Activated CD4-positive, alpha-beta T cell treated with anti-CD3 and anti-CD28 coated beads, Interleukin-2, amount 50 U/mL, for 1 hour (primary cell): ENCODE data around the gene LIN9.
"Not testable (repeated sequence)": the region's sequence is repeated elsewhere in the genome, so short reads cannot be mapped to it uniquely, and the experiment has no call there.

Source experiments
- DNase-seq: peaks from one replicate; pipeline ENCODE4 v3.0.0-alpha.2; 2020

Gene LIN9

DNA sequence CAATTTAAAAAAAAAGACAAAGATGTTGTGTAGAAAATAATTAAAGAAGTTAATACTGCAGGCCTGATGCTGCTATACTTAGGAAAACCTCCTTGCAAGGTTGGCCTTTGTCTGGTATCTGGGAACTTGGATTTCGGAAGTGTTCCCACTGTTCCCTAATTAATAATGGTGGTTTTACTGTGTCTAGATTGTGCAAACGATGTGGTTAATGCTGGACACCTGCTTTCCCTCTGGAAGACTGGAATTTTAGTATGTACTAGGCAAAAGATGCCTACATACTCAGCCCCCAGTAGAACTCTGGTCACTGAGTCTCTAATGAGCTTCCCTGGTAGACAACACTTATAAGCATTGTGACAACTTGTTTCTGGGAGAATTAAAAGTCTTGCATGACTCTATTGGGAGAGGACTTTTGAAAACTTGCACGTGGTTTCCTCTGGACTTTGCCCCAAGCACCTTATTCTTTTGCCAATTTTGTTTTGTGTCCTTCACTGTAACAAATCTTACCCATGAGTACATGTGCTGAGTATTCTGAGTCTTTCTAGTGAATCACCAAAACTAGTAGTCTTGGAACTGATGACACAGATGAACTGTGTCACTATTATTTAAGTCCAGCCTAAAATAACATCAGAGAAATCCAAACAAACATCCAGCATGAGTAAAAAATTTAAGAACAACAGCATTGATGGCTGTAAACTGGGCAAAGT lies 40.4 kb downstream of the LIN9 start:
- no peak for DNase-seq

- no peak for DNase-seq
Observed at GRCh38 chr1:226261818-226262217, 47.1 kb downstream of the LIN9 start.

GRCh38 chr1:226255380-226255779 lies 53.6 kb downstream of the LIN9 start:
- no peak for DNase-seq

- DNase-seq = no peak
Observed at GRCh38 chr1:226253933-226254332, 55.0 kb downstream of the LIN9 start.

- not testable (repeated sequence) for DNase-seq
Observed at GRCh38 chr1:226252841-226253240, 56.1 kb downstream of the LIN9 start.

- DNase-seq = no peak
Observed at GRCh38 chr1:226250511-226250910, 58.5 kb downstream of the LIN9 start.

- no peak for DNase-seq
Observed at GRCh38 chr1:226248796-226249195, 60.2 kb downstream of the LIN9 start.

DNA sequence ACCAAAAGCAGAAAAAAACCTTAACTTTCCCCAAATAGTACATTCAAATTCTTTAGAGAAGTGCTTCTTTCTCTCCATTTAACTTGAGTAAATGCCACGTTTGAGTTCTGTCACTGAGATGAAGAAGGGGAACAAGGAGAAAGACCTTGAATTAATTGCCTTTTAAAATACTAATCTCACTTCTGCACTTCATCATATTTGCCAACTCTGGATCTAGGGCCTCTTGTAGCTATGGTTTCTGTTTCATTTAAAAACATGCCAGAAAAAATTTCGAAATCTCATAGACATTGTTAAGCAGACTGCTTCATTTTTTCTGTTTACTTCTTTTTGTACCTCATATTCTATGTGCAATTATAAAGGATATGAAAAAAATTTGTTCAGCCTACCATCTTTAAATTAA lies 60.9 kb downstream of the LIN9 start:
- DNase-seq = no peak

DNA sequence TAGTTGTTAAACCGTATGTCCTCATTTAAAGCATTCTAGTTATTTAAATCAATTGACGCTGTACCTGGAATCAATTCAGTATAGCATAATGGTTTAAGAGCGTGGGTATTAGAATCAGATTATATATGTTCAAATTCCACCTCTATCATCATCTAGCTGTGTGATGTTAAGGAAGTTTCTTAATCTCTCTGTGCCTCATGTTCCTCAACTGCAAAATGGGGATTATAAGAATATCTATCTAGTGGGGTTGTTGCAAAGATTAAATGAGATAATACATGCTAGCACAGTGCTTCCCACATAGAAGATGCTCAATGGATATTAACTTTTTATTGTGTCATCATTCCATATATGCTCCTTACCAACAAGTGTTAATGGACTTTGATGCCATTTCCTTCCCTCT lies 69.5 kb downstream of the LIN9 start:
- DNase-seq = no peak

DNA sequence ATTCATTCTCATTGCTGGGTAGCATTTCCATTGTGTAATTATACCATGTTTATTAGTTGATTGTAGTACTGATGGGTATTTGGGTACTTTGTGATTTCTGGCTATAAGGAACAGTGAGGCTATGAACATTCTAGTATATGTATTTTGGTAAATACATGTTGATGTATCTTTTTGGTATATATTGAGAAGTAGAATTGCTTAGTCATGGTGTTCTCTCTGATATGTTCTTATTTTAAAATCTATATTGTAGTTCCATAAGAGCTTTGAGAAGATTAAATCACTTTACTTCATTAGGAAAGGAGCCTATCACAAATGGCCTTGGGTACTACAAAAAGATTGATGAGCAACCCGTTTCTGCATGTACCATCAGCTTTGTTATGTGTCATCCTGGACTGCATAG lies 72.1 kb downstream of the LIN9 start:
- no peak for DNase-seq

DNA sequence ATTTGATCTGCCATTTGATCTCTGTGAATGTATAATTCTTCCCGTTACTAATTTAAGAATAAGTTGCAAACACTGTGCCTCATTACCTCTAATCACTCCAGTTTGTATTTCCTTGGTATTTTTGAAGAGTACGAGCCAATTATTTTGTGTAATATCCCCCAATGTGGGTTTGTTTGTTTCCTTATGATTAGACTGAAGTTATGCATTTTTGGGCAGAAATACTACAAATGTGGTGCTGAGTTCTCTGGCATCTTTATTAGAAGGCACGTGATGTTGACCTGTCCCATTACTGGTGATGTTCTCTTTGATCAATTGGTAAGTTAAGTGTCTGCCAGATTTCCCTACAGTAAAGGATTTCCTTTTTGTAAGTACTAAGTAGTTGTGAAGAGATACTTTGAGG lies 75.2 kb downstream of the LIN9 start:
- DNase-seq = no peak

GRCh38 chr1:226233293-226233692 lies 75.7 kb downstream of the LIN9 start:
- DNase-seq = no peak

- no peak for DNase-seq
Observed at GRCh38 chr1:226226601-226227000, 82.4 kb downstream of the LIN9 start.

DNA sequence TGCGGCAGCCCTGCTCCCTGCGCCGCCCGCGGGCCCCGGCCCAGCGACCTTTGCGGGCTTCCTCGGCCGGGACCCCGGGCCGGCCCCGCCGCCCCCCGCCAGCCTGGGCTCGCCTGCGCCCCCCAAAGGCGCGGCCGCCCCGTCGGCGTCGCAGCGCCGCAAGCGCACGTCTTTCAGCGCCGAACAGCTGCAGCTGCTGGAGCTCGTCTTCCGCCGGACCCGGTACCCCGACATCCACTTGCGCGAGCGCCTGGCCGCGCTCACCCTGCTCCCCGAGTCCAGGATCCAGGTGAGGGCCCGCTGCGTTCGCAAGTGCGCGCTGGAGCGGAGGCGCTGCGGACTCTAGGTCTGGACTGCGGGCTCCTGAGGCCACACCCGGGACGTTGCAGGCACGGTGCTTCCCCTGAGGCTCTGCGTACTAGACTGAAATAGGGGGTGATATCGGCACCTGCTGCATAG lies 85.1 kb downstream of the LIN9 start:
- no peak for DNase-seq

GRCh38 chr1:226223157-226223785 lies 85.7 kb downstream of the LIN9 start, which contains the start of gene MIXL1:
MIXL1 (plus strand) TSS chr1:226223664; CDS start chr1:226223682, 18 bp downstream.
- DNase-seq = no peak

- no peak for DNase-seq
Observed at GRCh38 chr1:226222686-226223085, 86.3 kb downstream of the LIN9 start.

DNA sequence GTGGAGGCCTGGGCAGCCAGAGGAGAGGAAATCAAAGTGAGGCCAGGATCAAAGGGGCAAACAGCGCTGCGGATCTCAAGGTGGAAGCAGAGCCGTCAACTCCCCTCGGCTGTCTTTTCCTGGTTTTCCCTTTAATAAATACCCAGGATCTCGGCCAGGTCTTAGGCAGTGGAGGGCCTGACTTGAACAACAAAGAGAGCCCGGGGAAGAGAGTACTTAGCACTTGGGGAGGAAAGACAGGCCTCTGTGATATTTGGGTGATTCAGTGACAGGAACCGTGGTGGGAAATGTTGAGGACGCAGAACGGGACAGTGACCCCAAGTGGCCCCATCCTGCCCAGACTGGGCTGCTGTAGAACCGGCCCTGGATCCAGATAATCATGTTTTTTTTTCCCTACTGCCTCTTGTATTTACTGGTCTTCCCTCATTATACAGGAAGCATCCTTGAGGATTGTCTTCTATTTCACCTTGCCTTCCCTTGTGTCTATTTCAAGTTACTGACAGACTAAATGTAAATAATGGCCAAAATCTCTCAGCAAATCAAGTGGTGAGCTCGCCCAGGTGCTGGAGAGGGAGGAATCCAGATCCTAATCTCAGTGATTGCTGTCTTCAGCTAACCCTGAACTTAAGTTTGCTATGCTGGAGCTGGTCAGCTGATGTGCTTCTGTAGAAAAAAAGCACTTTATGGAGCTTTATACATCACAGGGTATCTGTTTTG lies 88.3 kb downstream of the LIN9 start:
- no peak for DNase-seq

DNA sequence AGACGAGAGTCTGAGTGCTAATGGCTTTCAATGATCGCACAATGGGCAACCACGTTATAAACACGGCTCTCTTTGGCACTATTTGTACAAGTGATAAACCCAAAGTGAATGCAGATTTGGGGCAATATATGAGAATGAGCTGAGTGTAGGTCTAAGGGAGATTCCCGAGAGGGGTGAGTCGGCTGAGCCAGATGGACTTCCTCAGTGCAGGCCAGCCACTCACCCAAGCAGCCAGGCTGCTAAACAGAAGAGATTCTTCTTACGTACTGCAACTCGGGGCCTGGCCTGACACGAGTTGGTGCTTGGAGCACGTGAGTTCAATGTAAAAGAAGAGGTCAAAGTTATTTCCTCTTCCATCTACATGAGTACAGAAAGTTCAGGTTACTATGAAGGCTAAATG lies 91.7 kb downstream of the LIN9 start:
- no peak for DNase-seq

GRCh38 chr1:226216056-226216455 lies 92.9 kb downstream of the LIN9 start:
- DNase-seq = no peak

DNA sequence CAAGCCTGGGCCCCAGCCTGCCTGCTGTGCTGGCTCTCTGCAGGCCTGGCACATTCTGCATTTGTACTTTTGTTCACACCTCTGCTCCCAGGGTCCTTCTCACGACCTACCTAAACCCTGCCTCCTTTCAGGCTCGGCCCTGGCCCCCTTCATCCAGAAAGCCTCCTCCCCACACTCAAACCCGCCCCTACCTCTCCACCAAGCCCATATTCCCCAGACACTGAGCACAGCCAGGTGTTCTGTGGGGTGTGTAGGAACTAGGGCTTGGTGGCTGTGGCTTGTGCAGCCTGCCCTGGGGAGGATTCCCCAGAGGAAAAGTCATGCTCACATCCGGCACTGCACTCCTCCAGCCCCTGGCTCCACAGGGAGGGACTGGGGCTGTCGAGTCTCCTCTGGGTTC lies 93.7 kb downstream of the LIN9 start:
- DNase-seq = no peak

- DNase-seq = no peak
Observed at GRCh38 chr1:226212545-226212944, 96.4 kb downstream of the LIN9 start.

GRCh38 chr1:226211181-226211821 lies 97.7 kb downstream of the LIN9 start:
- DNase-seq = no peak

GRCh38 chr1:226210571-226211176 lies 98.3 kb downstream of the LIN9 start:
- DNase-seq = no peak
